ENCODE measurements around the gene ZGRF1. TPM values are rescaled to one million over a fixed set of nuclear protein-coding genes. Genes with fewer than 3 reads are reported as not detected.

Gene ZGRF1
- total RNA-seq, 1 experiment from 2014 or later = 21.4 TPM

- TF ChIP-seq POLR2AphosphoS5 (IDR thresholded peaks at IDR 0.05; ENCODE audit: low read depth, low read length) = no peak
- no peak for TF ChIP-seq MAX (IDR thresholded peaks at IDR 0.05)
- TF ChIP-seq JUND (IDR thresholded peaks at IDR 0.05) = no peak
- TF ChIP-seq SIN3A (IDR thresholded peaks at IDR 0.05; ENCODE audit: low read depth) = no peak
- TF ChIP-seq SRF (IDR thresholded peaks at IDR 0.05; ENCODE audit: low read depth) = no peak
- TF ChIP-seq CBX3 (IDR thresholded peaks at IDR 0.05; ENCODE audit: low read depth) = no peak
- TF ChIP-seq RAD21 (IDR thresholded peaks at IDR 0.05; ENCODE audit: low read depth) = no peak
- no peak for TF ChIP-seq FOSL1 (IDR thresholded peaks at IDR 0.05; ENCODE audit: low read depth)
- TF ChIP-seq EGR1 (IDR thresholded peaks at IDR 0.05; ENCODE audit: low read depth) = no peak
- no peak for TF ChIP-seq ZBTB33 (IDR thresholded peaks at IDR 0.05; ENCODE audit: extremely low read depth, insufficient replicate concordance, low read length)
- TF ChIP-seq ZFX (IDR thresholded peaks at IDR 0.05) = no peak
- no peak for TF ChIP-seq CEBPB (IDR thresholded peaks at IDR 0.05; ENCODE audit: low read depth)
- TF ChIP-seq CTCF (IDR thresholded peaks at IDR 0.05 in 2 of 3, conservative IDR thresholded peaks at IDR 0.05 in 1 of 3; ENCODE audit: borderline replicate concordance in 1 of 3, insufficient read depth in 1 of 3, low read depth in 2 of 3, low read length in 2 of 3) = no peak
- TF ChIP-seq REST (IDR thresholded peaks at IDR 0.05; ENCODE audit: low read depth) = no peak
- TF ChIP-seq SP1 (IDR thresholded peaks at IDR 0.05; ENCODE audit: low read depth) = no peak
- no peak for TF ChIP-seq YY1 (IDR thresholded peaks at IDR 0.05; ENCODE audit: extremely low read depth, insufficient replicate concordance, low read depth, low read length)
- no peak for TF ChIP-seq EZH2 (IDR thresholded peaks at IDR 0.05)
- no peak for TF ChIP-seq TCF7L2 (IDR thresholded peaks at IDR 0.05; ENCODE audit: borderline replicate concordance, extremely low read depth, insufficient read depth, insufficient read length)
- no peak for TF ChIP-seq EZH2phosphoT487 (IDR thresholded peaks at IDR 0.05; ENCODE audit: borderline replicate concordance)
- no peak for DNase-seq (ENCODE audit: low read depth, low spot score)
- Histone ChIP-seq H3K4me3 (replicated peaks in 1 of 2; ENCODE audit: low read depth in 1 of 2, low read length in 2 of 2) (no peak overlapping the region), H2AFZ (ENCODE audit: low read depth, low read length, poor library complexity, severe bottlenecking) (no peak overlapping the region), H3K4me1 (ENCODE audit: control insufficient read depth in 1 of 2, insufficient read depth in 2 of 2, low read length in 2 of 2) (peaks cover 0 to 26% of the 10 kb centered on the region in 2 experiments; a peak in 2 of 4 replicates), H3K9me3 (ENCODE audit: control insufficient read depth in 1 of 2, insufficient read depth in 1 of 2, low read depth in 1 of 2, low read length in 2 of 2) (no peaks in the 10 kb centered on the region), H3K27ac (ENCODE audit: low read depth, low read length) (no peak overlapping the region), H3K4me2 (ENCODE audit: low read length) (no peak overlapping the region), H3K9me2 (ENCODE audit: insufficient read depth) (no peaks in the 10 kb centered on the region), H3K36me3 (ENCODE audit: control insufficient read depth in 1 of 2, insufficient read depth in 2 of 2, low read length in 2 of 2) (no peaks in the 10 kb centered on the region), H3K27me3 (ENCODE audit: insufficient read depth, low read length) (peaks cover 19% of the 10 kb centered on the region), H3K9ac (ENCODE audit: low read length) (no peak overlapping the region), H3K79me2 (ENCODE audit: insufficient read depth, low read length) (no peaks in the 10 kb centered on the region), H4K20me1 (ENCODE audit: insufficient read depth) (no peaks in the 10 kb centered on the region)
- ATAC-seq = no peak
- BruUV-seq (replicated peaks) = no TSS peak
- RAD21 ChIA-PET (ENCODE audit: low non-redundant PET in 1 of 2, low total read pairs in 2 of 2, uncharacterized antibody in 2 of 2, unreplicated experiment in 2 of 2) = no interaction called here
- intact Hi-C loops (cut with micrococcal nuclease) = no loop called here
- POLR2A ChIA-PET = no interaction called here
- CTCF ChIA-PET = no interaction called here
Measured at GRCh38 chr4:112513971-112514646, 122.6 kb downstream of the ZGRF1 start.

Measured in HCT116 (cell line).